RWPE2 (cell line): ENCODE results near the gene KCNJ15.

Experiments used
- ATAC-seq: fragments of 200-7000 bp; cut with Tn5 transposase; 3 replicates; pipeline ENCODE4 v1.9.1; 2021; ENCODE audit warnings: low read depth
- DNase-seq: peaks from one replicate; pipeline ENCODE4 v3.0.0-alpha.2; 2020; ENCODE audit warnings: low spot score
- H3K27ac ChIP-seq: fragments of 450-650 bp; 2 replicates; pipeline ENCODE4 v1.5.1; 2017; ENCODE audit warnings: mild to moderate bottlenecking; ENCODE audit not compliant: poor library complexity, severe bottlenecking
- H3K27me3 ChIP-seq: fragments of 250-450 bp; sonication (Bioruptor Pico); 2 replicates; pipeline ENCODE4 v1.5.1; 2021; ENCODE audit warnings: mild to moderate bottlenecking, moderate library complexity; ENCODE audit not compliant: insufficient read depth, poor library complexity, severe bottlenecking
- H3K36me3 ChIP-seq: fragments of 250-450 bp; sonication (Bioruptor Pico); 2 replicates; pipeline ENCODE4 v1.5.1; 2020; ENCODE audit warnings: low read depth, mild to moderate bottlenecking, moderate library complexity
- H3K4me1 ChIP-seq: fragments of 250-450 bp; sonication (Bioruptor Pico); 2 replicates; pipeline ENCODE4 v1.5.1; 2021; ENCODE audit warnings: mild to moderate bottlenecking, moderate library complexity; ENCODE audit not compliant: insufficient read depth, poor library complexity, severe bottlenecking
- H3K4me3 ChIP-seq: fragments of 250-450 bp; sonication (Bioruptor Pico); 2 replicates; pipeline ENCODE4 v1.5.1; 2021; ENCODE audit warnings: mild to moderate bottlenecking, moderate library complexity; ENCODE audit not compliant: severe bottlenecking
- H3K9me3 ChIP-seq: fragments of 250-450 bp; sonication (Bioruptor Pico); 2 replicates; pipeline ENCODE4 v1.5.1; 2021; ENCODE audit warnings: mild to moderate bottlenecking, moderate library complexity; ENCODE audit not compliant: severe bottlenecking
- TF ChIP-seq, protein P1 (sequence below): fragments of 450-650 bp; IDR thresholded peaks from one replicate; pipeline ENCODE4 v1.5.1; 2017; ENCODE audit warnings: mild to moderate bottlenecking, moderate library complexity; ENCODE audit not compliant: poor library complexity, severe bottlenecking

The KCNJ15 gene

DNA sequence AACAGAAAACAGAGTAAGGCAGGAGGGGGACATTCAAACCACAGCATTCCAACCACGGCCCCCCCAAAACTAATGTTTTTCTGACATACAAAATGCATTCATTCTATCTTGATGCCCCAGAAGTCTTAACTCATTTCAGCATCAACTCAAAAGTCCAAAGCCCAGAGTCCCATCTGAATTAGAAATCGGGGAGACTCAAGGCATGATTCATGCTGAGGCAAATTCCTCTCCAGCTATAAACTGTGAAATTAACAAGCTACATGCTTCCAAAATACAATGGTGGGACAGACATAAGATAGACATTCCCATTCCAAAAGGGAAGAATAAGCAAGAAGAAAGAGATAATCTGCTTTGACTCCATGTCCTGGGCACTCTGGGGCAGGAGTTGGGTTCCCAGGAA is 73.9 kb downstream of the KCNJ15 start:
- H3K4me1 ChIP-seq, result peaks cover 5% of the 10 kb centered on the region
- H3K27me3 ChIP-seq, result no peaks in the 10 kb centered on the region
- H3K27ac ChIP-seq, result no peak overlapping the region
- no peak overlapping the region for H3K4me3 ChIP-seq
- TF ChIP-seq, protein P1, sequence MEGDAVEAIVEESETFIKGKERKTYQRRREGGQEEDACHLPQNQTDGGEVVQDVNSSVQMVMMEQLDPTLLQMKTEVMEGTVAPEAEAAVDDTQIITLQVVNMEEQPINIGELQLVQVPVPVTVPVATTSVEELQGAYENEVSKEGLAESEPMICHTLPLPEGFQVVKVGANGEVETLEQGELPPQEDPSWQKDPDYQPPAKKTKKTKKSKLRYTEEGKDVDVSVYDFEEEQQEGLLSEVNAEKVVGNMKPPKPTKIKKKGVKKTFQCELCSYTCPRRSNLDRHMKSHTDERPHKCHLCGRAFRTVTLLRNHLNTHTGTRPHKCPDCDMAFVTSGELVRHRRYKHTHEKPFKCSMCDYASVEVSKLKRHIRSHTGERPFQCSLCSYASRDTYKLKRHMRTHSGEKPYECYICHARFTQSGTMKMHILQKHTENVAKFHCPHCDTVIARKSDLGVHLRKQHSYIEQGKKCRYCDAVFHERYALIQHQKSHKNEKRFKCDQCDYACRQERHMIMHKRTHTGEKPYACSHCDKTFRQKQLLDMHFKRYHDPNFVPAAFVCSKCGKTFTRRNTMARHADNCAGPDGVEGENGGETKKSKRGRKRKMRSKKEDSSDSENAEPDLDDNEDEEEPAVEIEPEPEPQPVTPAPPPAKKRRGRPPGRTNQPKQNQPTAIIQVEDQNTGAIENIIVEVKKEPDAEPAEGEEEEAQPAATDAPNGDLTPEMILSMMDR, result no peak
- no peak for ATAC-seq
- no peaks in the 10 kb centered on the region for H3K9me3 ChIP-seq
- H3K36me3 ChIP-seq, result no peaks in the 10 kb centered on the region
- no peak for DNase-seq

DNA sequence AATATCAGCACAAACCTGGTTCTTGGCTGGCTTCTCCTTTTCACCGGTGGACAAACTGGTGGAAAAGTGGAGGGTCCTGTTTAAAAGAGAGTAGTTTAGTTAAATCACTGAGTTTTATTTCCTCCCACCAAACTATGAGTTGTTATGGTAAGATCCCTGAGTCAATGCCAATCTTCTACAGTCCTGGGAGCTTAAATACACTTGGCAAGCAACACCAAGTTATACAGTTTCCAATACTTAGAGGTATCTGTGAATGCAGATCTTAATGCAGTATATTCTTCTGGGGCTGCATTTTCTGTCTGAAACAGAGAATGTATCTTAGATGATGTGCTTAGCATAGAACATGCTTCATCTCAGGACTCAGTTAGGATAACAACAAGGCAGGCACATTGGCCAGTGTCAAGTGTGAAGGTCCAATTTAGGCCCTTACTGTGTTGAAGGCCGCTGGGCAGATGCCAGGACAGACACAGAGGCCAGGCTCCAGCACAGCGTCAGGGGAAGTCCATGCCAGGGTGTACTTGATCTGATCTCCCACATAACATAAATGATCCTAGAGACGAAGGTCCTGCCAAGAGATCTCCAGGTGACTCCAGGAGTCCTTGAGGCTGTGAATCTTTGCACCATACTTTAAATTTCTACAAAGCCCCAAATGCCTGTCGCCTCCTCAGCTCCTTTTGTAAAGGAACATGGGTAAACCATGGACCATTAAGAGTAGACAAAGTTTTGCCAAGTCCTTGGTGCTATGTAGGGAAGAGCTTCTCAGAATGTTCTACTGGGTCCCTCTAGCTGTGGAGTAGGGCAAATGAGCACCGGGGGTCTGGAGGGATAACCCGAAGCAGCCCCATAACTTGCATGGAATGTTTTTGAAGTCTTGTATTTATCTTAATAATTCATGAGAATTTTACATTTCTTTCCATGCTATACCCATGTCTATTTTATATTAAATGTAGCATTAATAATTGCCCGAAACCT is 76.8 kb downstream of the KCNJ15 start:
- Histone ChIP-seq H3K4me3 (no peak overlapping the region), H3K4me1 (peaks cover 12% of the 10 kb centered on the region), H3K27me3 (no peaks in the 10 kb centered on the region), H3K9me3 (no peaks in the 10 kb centered on the region), H3K27ac (no peak overlapping the region), H3K36me3 (no peaks in the 10 kb centered on the region)
- no peak for ATAC-seq
- TF ChIP-seq, protein P1, result peak; percentile 15
- no peak for DNase-seq

DNA sequence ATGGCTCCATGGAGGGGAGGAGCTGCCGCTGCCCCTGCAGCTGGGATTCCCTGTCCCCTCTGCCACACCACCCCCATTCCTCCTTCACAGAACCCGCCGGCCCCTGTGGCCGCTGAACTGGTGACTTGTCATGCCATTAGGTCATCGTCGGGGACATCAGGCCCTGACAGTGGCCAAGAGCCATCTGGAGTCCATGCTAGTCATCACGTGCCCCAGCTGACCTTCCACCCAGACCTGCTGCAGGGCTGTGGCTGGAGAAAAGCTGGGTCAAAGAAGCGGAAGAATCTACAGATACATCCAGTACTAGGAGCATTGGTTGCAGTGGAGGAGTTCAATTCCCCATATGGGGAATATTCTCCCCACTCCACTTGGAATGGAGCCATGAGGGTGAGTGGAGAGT is 78.1 kb downstream of the KCNJ15 start:
- H3K36me3 ChIP-seq, result no peaks in the 10 kb centered on the region
- no peaks in the 10 kb centered on the region for H3K27me3 ChIP-seq
- no peak overlapping the region for H3K4me3 ChIP-seq
- no peak for ATAC-seq
- H3K4me1 ChIP-seq, result peaks cover 12% of the 10 kb centered on the region
- DNase-seq, result no peak
- no peaks in the 10 kb centered on the region for H3K9me3 ChIP-seq
- TF ChIP-seq, protein P1, result no peak
- H3K27ac ChIP-seq, result no peak overlapping the region

DNA sequence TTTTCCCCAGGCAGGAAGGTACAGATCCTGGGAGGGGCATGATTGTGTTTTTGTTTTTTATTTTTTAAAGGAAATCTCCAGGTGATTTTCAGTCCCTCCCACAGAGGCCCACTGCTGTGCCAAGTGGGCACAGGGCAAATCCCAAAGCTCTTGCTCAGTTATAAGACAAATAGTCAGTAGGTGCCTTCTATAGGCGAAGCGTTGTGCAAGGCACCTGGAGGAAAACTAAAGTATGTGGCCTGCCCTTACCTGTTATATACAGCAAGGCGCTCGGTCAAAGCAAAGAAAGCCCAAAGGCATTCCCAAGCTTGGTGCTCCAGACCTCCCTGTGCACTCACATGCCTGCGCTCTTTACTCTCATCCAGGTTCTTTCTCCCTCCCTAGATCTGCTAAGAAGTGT is 81.0 kb downstream of the KCNJ15 start:
- peak; percentile 91 for ATAC-seq
- H3K4me3 ChIP-seq, result no peak overlapping the region
- peak overlapping the region; percentile 49 for H3K27ac ChIP-seq
- no peaks in the 10 kb centered on the region for H3K9me3 ChIP-seq
- H3K36me3 ChIP-seq, result no peaks in the 10 kb centered on the region
- no peak for DNase-seq
- no peaks in the 10 kb centered on the region for H3K27me3 ChIP-seq
- TF ChIP-seq, protein P1, result no peak
- peaks cover 14% of the 10 kb centered on the region for H3K4me1 ChIP-seq

DNA sequence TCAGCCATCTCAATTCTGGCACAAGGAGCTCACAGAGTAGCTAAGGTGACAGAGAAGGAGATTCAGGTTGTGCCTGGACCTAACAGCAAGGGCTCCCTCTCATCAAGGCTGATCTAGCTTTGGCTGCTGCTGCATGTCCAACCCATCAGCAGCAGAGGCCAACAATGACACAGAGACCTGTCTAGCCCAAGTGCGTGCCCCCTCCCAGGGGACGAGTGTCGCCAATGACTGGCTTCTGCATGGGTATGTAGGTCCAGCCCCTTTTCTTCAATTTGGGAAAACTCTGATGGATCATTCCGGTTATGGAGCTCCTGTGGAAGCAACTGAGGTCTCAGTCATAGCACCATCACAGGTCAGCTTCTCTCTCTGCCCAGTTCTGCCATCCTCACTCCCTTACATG is 83.3 kb downstream of the KCNJ15 start:
- no peak overlapping the region for H3K27ac ChIP-seq
- no peak overlapping the region for H3K4me3 ChIP-seq
- TF ChIP-seq, protein P1, result no peak
- H3K4me1 ChIP-seq, result peaks cover 27% of the 10 kb centered on the region
- DNase-seq, result no peak
- no peaks in the 10 kb centered on the region for H3K36me3 ChIP-seq
- H3K9me3 ChIP-seq, result no peaks in the 10 kb centered on the region
- H3K27me3 ChIP-seq, result no peaks in the 10 kb centered on the region
- no peak for ATAC-seq
